Esophagus muscularis mucosa (tissue), 4 donors: ENCODE measurements around the gene KRTAP3-3. TPM values are rescaled to one million over a fixed set of nuclear protein-coding genes. Genes with fewer than 3 reads are reported as not detected.

Experiments used
- DNase-seq: peaks from one replicate; pipeline ENCODE4 v3.0.0-alpha.2; 2017; ENCODE audit errors: extremely low spot score
- H3K27ac ChIP-seq, 4 donors: fragments of 200-600 bp; sonication (generic); replicated peaks in 1 of 4; 1 replicate in 3 of 4; 2 replicates in 1 of 4; pipeline ENCODE4 v1.5.1; 2016 to 2019; ENCODE audit warnings: mild to moderate bottlenecking in 1 of 4
- H3K27me3 ChIP-seq, 4 donors: fragments of 200-600 bp; sonication (generic); one replicate each; pipeline versions ENCODE4 v1.5.1 to v1.6.0; 2016 to 2019
- H3K36me3 ChIP-seq, 4 donors: fragments of 200-600 bp; sonication (generic); one replicate each; pipeline ENCODE4 v1.5.1; 2016 to 2019
- H3K4me1 ChIP-seq, 4 donors: fragments of 200-600 bp; sonication (generic); one replicate each; pipeline ENCODE4 v1.5.1; 2016 to 2019
- H3K4me3 ChIP-seq, 4 donors: fragments of 200-600 bp; sonication (generic); 1 replicate in 2 of 4; 2 replicates in 2 of 4; pipeline ENCODE4 v1.5.1; 2016 to 2019; ENCODE audit warnings: mild to moderate bottlenecking in 4 of 4, moderate library complexity in 1 of 4
- H3K9me3 ChIP-seq, 4 donors: fragments of 200-600 bp; sonication (generic); 1 replicate in 3 of 4; 2 replicates in 1 of 4; pipeline ENCODE4 v1.5.1; 2016 to 2019
- CTCF ChIP-seq, 3 experiments: fragments of 200-600 bp in 2 of 3; fragments of 450-650 bp in 1 of 3; sonication (generic) in 2 of 3; IDR thresholded peaks; one replicate each; pipeline ENCODE4 v1.5.1; 2017 to 2019; ENCODE audit warnings: antibody characterized with exemption in 3 of 3, mild to moderate bottlenecking in 2 of 3, moderate library complexity in 1 of 3
- EP300 ChIP-seq: sonication (generic); formaldehyde crosslinking; IDR thresholded peaks from one replicate; pipeline ENCODE4 v1.6.1; 2017; ENCODE audit warnings: antibody characterized with exemption
- POLR2A ChIP-seq: fragments of 450-650 bp; IDR thresholded peaks from one replicate; pipeline ENCODE4 v1.6.1; 2017; ENCODE audit warnings: antibody characterized with exemption, moderate library complexity, mild to moderate bottlenecking, low read depth
- POLR2AphosphoS5 ChIP-seq, 2 donors: sonication (generic); formaldehyde crosslinking; IDR thresholded peaks; one replicate each; pipeline ENCODE4 v1.6.1; 2017; ENCODE audit warnings: antibody characterized with exemption in 2 of 2
- WGBS: methylation state at CpG from one replicate; pipeline ENCODE4 v1.1.5; 2018; 5-methylcytosine and 5-hydroxymethylcytosine counted together
- intact Hi-C: fragments of 100-400 bp; cut with DNase I; formaldehyde crosslinking; loops from one replicate; pipeline ENCODE4 v1.15.1; 2023
- small RNA-seq, 3 donors: library from RNA; depleted of rRNA; stranded (forward); fragments of <200 nt; gene quantifications; one replicate each; pipeline ENCODE3, GENCODE V24; 2016
- total RNA-seq, 4 donors: library from RNA; depleted of rRNA; stranded (reverse); fragments of >200 nt; gene quantifications; one replicate each; pipeline versions ENCODE4 v1.1.0 to v1.2.1, GENCODE V29; 2016

Gene KRTAP3-3
- total RNA-seq, 4 donors from 2014 or later = not detected

- Histone ChIP-seq H3K36me3 (no peaks in the 10 kb centered on the region), H3K27ac (no peak overlapping the region), H3K4me3 (no peak overlapping the region), H3K9me3 (no peaks in the 10 kb centered on the region), H3K4me1 (peaks cover 0 to 10% (median 8%) of the 10 kb centered on the region in 4 donors), H3K27me3 (peaks cover 0 to 22% (median 3%) of the 10 kb centered on the region in 4 donors)
- WGBS = 84% methylated on average over 2 of the region's 2 CpGs
- no peak for DNase-seq
- TF ChIP-seq EP300 (no peak), POLR2A (no peak), CTCF (IDR thresholded peaks at IDR 0.05) (no peak), POLR2AphosphoS5 (IDR thresholded peaks at IDR 0.05) (no peak)
- intact Hi-C loops = no loop called here
These were observed 46.0 kb downstream of the KRTAP3-3 start for GRCh38 chr17:40947929-40948328.

GRCh38 chr17:40945414-40945813, 48.5 kb downstream of the KRTAP3-3 start:
- intact Hi-C loops = no loop called here
- 81% methylated on average over 6 of the region's 6 CpGs for WGBS

GRCh38 chr17:40944531-40944930, 49.4 kb downstream of the KRTAP3-3 start:
- Histone ChIP-seq H3K4me3 (no peak overlapping the region), H3K9me3 (no peaks in the 10 kb centered on the region), H3K27ac (no peak overlapping the region), H3K27me3 (peaks cover 0 to 17% (median 3%) of the 10 kb centered on the region in 4 donors), H3K4me1 (peaks cover 0 to 3% (median 0%) of the 10 kb centered on the region in 4 donors), H3K36me3 (no peaks in the 10 kb centered on the region)
- no peak for DNase-seq
- TF ChIP-seq EP300 (no peak), CTCF (IDR thresholded peaks at IDR 0.05) (no peak), POLR2A (no peak), POLR2AphosphoS5 (IDR thresholded peaks at IDR 0.05) (no peak)
- intact Hi-C loops = no loop called here
- WGBS = 60% methylated on average over 1 of the region's 1 CpG

More at GRCh38 chr17:40945414-40945813, 48.5 kb downstream of the KRTAP3-3 start:
- no peak for DNase-seq
- H3K27me3 ChIP-seq = peaks cover 0 to 19% (median 3%) of the 10 kb centered on the region in 4 donors
- no peak overlapping the region for H3K27ac ChIP-seq
- peaks cover 0 to 4% (median 0%) of the 10 kb centered on the region in 4 donors for H3K4me1 ChIP-seq
- no peak overlapping the region for H3K4me3 ChIP-seq
- TF ChIP-seq CTCF (IDR thresholded peaks at IDR 0.05) (no peak), POLR2AphosphoS5 (IDR thresholded peaks at IDR 0.05) (no peak), POLR2A (no peak), EP300 (no peak)
- no peaks in the 10 kb centered on the region for H3K36me3 ChIP-seq
- no peaks in the 10 kb centered on the region for H3K9me3 ChIP-seq

Small RNAs within 50 kb of the gene (small RNA-seq; reads per million reads assigned to genes)
- gene KRTAP3-4P = 0 reads per million in 3 donors

Other genes starting within 250 kb of the KRTAP3-3 start
- gene KRT25, start 238.8 kb downstream of the KRTAP3-3 start, total RNA-seq = not detected
- gene KRT26, start 222.0 kb downstream of the KRTAP3-3 start, total RNA-seq = not detected
- not detected for gene KRT27, start 211.6 kb downstream of the KRTAP3-3 start, total RNA-seq
- gene KRT28, start 194.2 kb downstream of the KRTAP3-3 start, total RNA-seq = not detected
- gene KRT10, start 171.6 kb downstream of the KRTAP3-3 start, total RNA-seq = 10 to 100 TPM in 3 of 4 donors, 1 to 10 TPM in 1; 9.9 to 15.7 (median 10.7) TPM
- gene KRT12, start 126.9 kb downstream of the KRTAP3-3 start, total RNA-seq = not detected
- under 1 TPM in 1 of 4 donors, not detected in 3; 0.52 TPM for gene KRT20, start 108.9 kb downstream of the KRTAP3-3 start, total RNA-seq
- under 1 TPM in 1 of 4 donors, not detected in 3; 0.50 TPM for gene KRT23, start 56.5 kb downstream of the KRTAP3-3 start, total RNA-seq
- not detected for gene KRT39, start 27.2 kb downstream of the KRTAP3-3 start, total RNA-seq
- not detected for gene KRT40, start 9.8 kb downstream of the KRTAP3-3 start, total RNA-seq
- gene KRTAP3-2, start 5.7 kb upstream of the KRTAP3-3 start, total RNA-seq = not detected
- gene KRTAP3-1, start 15.0 kb upstream of the KRTAP3-3 start, total RNA-seq = not detected
- not detected for gene KRTAP1-5, start 33.0 kb upstream of the KRTAP3-3 start, total RNA-seq
- gene KRTAP1-4, start 36.0 kb upstream of the KRTAP3-3 start, total RNA-seq = not detected
- gene KRTAP1-3, start 40.7 kb upstream of the KRTAP3-3 start, total RNA-seq = not detected
- not detected for gene KRTAP1-1, start 47.3 kb upstream of the KRTAP3-3 start, total RNA-seq
- gene KRTAP2-1, start 53.2 kb upstream of the KRTAP3-3 start, total RNA-seq = not detected
- not detected for gene KRTAP2-2, start 61.1 kb upstream of the KRTAP3-3 start, total RNA-seq
- not detected for gene KRTAP2-3, start 66.0 kb upstream of the KRTAP3-3 start, total RNA-seq
- gene KRTAP2-4, start 71.7 kb upstream of the KRTAP3-3 start, total RNA-seq = not detected
- not detected for gene KRTAP4-7, start 90.0 kb upstream of the KRTAP3-3 start, total RNA-seq
- gene KRTAP4-8, start 104.0 kb upstream of the KRTAP3-3 start, total RNA-seq = not detected
- gene KRTAP4-16, start 108.0 kb upstream of the KRTAP3-3 start, total RNA-seq = not detected
- not detected for gene KRTAP4-9, start 111.2 kb upstream of the KRTAP3-3 start, total RNA-seq
- not detected for gene KRTAP4-11, start 124.2 kb upstream of the KRTAP3-3 start, total RNA-seq
- gene KRTAP4-12, start 130.0 kb upstream of the KRTAP3-3 start, total RNA-seq = not detected
- gene KRTAP4-6, start 146.4 kb upstream of the KRTAP3-3 start, total RNA-seq = not detected
- not detected for gene KRTAP4-5, start 155.7 kb upstream of the KRTAP3-3 start, total RNA-seq
- not detected for gene KRTAP4-4, start 166.6 kb upstream of the KRTAP3-3 start, total RNA-seq
- gene KRTAP4-3, start 174.1 kb upstream of the KRTAP3-3 start, total RNA-seq = not detected
- gene KRTAP4-2, start 184.1 kb upstream of the KRTAP3-3 start, total RNA-seq = not detected
- gene KRTAP4-1, start 190.7 kb upstream of the KRTAP3-3 start, total RNA-seq = not detected
- gene KRTAP9-1, start 195.7 kb upstream of the KRTAP3-3 start, total RNA-seq = not detected
- gene KRTAP9-2, start 232.5 kb upstream of the KRTAP3-3 start, total RNA-seq = not detected
- not detected for gene KRTAP9-3, start 238.3 kb upstream of the KRTAP3-3 start, total RNA-seq
- gene KRTAP9-8, start 243.8 kb upstream of the KRTAP3-3 start, total RNA-seq = not detected